HG03442 (cell line): Measurements from ENCODE around the gene LIPT2.
"Not testable (repeated sequence)": the region's sequence is repeated elsewhere in the genome, so short reads cannot be mapped to it uniquely, and the experiment has no call there.

Experiments
- ATAC-seq: cut with Tn5 transposase; IDR thresholded peaks from one replicate; pipeline ENCODE4 v1.9.1; 2021; ENCODE audit warnings: mild to moderate bottlenecking, moderate library complexity; ENCODE audit not compliant: unreplicated experiment

Gene LIPT2

GRCh38 chr11:74492974-74493790 is at the start of gene LIPT2:
LIPT2 (minus strand) TSS chr11:74493724; CDS start chr11:74493703, 21 bp downstream.
- peak; percentile 96 for ATAC-seq

- no peak for ATAC-seq
These were observed 47.9 kb upstream of the LIPT2 start for GRCh38 chr11:74541466-74541865.

DNA sequence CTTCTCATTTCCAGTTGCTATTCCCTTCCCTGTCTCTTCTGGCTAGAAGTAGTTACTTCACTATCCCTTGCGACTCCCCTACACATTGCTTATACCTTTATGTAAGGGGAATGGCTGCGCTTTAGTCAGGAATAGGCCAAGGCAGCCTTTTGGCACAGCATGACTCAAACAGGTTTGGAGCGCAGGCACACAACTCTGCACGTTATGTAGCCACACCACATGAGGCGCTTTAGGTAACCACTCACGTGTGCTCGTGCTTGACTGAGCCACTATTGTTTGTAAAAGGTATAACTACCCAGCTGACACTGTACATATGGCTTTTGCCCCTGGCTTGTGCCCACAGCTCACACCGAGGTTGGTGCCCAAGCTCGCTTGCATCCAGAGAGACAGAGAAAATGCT is 46.7 kb upstream of the LIPT2 start:
- ATAC-seq: no peak

DNA sequence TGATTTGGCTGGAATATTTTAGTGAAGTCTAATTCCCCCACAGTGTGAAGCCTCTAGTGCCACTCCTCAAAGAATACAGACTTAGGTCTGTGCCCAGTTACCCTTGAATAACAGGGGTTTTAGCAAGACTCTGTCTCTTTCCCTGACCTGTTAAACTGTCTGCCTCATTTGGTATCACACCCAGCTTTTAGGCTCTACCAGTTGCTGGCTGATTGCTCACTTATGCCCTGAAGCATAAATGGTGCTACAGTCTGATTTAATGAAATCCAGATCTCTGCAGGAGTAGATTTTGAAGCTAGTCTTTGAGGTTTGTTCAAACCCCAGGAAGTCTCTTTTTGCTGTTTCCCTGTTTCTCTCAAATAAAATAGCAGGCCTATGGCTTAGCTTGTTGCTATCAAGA is 45.2 kb upstream of the LIPT2 start:
- no peak for ATAC-seq

DNA sequence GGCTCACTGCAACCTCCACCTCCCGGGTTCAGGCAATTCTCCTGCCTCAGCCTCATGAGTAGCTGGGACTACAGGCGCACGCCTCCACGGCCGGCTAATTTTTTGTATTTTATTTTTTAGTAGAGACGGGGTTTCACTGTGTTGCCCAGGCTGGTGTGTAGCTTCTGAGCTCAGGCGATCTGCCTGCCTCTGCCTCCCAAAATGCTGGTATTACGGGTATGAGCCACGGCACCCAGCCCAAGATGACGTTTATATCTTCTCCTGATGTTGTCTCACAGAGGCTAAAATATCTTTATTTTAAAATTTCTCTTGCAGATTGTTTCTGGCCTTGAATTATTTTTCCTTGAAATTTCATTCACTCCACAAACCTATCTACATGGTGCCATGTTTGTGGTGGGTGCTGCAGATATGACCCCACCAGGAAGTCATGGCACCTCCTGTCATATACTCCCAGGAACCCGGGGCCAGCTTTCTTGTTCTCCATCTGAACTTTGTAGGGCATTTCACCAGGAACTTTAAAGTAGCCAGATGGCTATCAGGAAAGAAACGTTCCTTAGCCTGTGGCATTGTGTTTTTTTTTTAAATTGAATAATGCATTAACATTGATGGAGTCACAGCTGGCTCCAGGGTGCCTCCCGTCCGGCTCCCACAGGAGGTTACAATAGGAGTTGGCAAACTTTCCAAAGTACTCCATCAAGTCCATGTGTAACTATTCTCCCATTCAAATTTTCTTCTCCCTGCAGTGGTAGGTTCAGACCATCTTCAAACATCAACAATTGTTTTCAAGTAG is 42.0 kb upstream of the LIPT2 start:
- ATAC-seq: no peak

DNA sequence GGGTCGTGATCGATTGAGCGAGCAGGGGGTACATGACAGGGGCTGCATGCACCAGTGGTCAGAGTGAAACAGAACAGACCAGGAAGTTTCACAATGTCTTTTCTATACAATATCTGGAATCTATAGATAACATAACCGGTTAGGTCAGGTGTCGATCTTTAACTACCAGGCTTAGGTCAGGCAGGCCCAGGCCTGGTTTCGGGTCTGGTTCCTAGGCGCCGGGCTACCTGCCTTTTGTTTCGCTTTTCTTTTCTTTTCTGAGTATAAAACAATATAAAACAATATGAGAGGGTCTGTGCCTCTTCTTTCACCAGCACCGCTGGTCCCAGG is 41.4 kb upstream of the LIPT2 start:
- not testable (repeated sequence) for ATAC-seq

GRCh38 chr11:74534216-74534945 is 40.9 kb upstream of the LIPT2 start:
- no peak for ATAC-seq

- no peak for ATAC-seq
These were observed 39.9 kb upstream of the LIPT2 start for GRCh38 chr11:74533421-74533820.

DNA sequence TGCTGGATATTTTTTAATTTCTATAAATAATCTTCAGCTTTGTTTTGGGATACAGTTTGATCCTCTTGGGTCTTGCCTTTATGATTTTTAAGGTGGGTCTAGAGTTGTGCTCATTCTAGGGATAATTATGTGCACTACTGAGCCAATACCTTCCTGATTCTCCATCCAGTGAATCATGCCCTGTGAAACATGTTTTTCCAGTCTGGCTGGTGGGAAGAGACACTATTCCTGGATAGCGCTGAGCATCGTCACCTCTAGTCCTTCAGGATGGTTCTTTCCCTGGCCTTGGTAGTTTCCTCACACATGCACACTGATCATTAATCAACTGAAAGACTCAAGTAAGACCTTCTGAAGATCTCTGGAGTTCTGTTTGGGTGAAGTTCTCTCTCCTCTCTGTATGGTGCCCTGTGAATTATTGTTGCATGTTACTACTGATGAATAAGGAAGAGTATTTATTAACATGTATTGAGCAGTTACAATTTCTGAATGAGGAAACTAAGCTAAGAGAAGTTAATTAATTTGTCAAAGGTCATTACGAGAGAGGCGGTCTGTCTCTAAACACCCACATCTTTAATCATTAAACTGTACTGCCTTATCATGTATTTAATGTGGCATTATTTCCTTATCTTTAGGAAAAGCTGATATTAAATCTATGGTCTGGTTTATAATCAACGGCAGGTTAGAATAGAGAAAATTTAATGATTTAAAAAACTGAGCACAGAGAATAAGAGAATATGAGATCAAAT is 39.1 kb upstream of the LIPT2 start:
- ATAC-seq: no peak

GRCh38 chr11:74524978-74525377 is 31.5 kb upstream of the LIPT2 start:
- ATAC-seq: no peak

DNA sequence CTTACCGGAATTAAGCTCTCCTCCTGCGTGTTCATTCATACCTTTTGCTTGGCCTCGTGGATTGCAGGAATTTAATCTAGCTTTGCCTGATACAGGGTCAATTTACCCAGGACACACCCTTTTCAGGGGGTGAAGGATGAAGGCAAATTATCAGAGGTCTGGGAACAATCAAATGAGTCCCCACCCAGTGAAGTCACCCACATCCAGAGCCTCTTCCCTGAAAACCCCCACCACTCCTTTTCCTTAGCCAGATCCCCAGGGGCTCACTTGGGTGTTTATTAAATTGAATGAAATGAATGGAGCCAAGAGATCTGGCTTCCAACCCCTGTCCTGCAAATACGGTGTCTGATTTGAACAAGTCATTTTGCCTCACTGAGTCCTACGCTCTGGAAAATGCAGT is 31.0 kb upstream of the LIPT2 start:
- no peak for ATAC-seq

- ATAC-seq: no peak
These were observed 29.3 kb upstream of the LIPT2 start for GRCh38 chr11:74522776-74523175.

DNA sequence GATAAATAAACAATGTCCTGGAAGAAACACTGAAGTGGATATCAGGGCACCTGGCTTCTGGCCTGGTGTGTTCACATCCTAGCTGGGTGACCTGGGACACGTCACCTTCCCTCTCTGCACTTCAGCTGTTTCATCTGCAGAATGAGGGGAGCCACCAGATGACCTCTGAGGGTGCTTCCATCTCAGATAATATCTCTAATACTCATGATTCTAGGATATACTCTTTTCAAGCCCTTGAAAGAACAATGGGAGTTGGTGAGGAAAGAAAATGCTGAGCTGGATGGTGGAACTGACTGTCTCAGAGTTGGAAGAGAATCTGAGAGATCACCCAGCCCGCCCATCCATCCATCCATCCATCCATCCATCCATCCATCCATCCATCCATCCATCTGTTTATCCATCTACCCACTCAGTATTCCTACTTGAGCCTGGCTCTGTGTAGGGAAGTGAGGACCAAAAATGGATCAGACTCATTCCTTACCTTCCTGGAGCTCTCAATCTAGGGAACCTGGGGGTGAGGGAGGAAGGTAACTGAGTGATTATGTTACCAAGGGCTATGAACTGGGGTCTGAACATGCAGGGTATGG is 28.2 kb upstream of the LIPT2 start:
- ATAC-seq: no peak

GRCh38 chr11:74520927-74521665 is 27.6 kb upstream of the LIPT2 start:
- no peak for ATAC-seq

DNA sequence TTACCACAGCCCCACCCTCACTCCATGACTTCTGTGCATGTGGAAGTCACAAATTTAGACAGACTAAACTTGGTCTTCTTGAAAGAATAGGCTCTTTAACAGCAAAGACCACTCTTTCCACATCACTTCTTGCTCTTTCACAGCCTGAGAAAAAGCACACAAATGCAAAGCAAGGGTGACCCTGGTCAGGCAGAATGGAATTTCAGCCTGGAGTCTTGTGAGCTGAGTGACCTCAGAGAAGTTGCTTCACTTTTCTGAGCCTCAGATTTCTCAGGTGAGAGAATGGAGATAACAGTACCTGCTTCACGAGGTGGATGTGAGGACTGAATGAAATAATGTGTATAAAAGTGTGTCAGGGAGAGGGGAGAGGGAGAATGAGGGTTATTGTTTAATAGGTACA is 26.8 kb upstream of the LIPT2 start:
- no peak for ATAC-seq

- ATAC-seq: no peak
These were observed 26.2 kb upstream of the LIPT2 start for GRCh38 chr11:74519710-74520109.

GRCh38 chr11:74517592-74517991 is 24.1 kb upstream of the LIPT2 start:
- ATAC-seq: not testable (repeated sequence)

DNA sequence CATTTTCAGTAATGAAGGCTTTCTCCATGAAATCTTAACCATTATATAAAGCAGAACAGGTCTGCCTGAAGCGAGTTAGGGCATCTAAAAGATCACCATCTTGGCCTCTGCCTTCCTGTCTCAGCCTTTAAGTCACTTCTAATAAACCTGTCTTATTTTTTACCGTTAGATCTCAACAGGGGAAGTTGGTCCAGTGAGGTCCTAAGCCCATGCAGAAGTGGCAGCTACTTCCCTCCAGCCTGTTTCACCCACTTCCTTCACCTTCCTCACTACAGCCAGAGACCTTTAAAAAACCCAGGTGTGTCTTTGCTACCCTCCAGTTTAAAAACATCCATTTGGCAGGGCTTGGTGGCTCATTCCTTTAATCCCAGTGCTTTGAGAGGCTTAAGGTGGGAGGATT is 14.1 kb upstream of the LIPT2 start:
- no peak for ATAC-seq

DNA sequence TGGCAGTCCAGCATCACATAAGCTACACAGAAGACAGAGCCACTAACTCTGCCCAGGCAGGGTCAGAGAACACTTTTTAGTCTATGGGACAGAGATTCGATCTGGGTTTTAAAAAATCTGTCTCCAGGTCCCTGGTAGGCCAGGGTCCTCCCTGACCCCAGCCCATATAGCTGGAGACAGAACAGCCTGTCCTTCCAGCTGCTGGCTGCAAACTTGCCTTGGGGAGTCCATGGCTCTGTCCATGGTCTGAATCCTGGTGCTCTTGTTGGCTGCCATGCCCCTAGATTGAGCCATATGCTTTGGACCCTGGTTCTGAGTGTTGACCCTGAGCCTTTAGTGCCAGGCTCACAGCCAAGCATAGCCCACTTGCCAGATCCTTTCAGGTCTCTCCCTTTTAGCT is 13.3 kb upstream of the LIPT2 start:
- no peak for ATAC-seq

GRCh38 chr11:74505911-74506310 is 12.4 kb upstream of the LIPT2 start:
- ATAC-seq: no peak
